Measurements from ENCODE around the gene CHRNB1.
"Not testable (repeated sequence)": the region's sequence is repeated elsewhere in the genome, so short reads cannot be mapped to it uniquely, and the experiment has no call there.

Gene CHRNB1

GRCh38 chr17:7469843-7470242, 25.0 kb downstream of the CHRNB1 start:
- not testable (repeated sequence) for H3K4me1 ChIP-seq (ENCODE audit: control insufficient read depth in 2 of 2, insufficient read depth in 1 of 2, low read depth in 1 of 2, low read length in 2 of 2); H3K23ac ChIP-seq (ENCODE audit: low read depth, low read length, poor library complexity); H4K8ac ChIP-seq (ENCODE audit: low read depth, low read length); H2BK5ac ChIP-seq (ENCODE audit: low read length); H3K4me2 ChIP-seq (ENCODE audit: insufficient read depth, low read length, poor library complexity, severe bottlenecking); H3K9ac ChIP-seq (ENCODE audit: low read depth, low read length, poor library complexity); H2AK5ac ChIP-seq (ENCODE audit: low read depth, low read length); H3K14ac ChIP-seq (ENCODE audit: low read length); H3K9me3 ChIP-seq (replicated peaks in 1 of 2; ENCODE audit: control insufficient read depth in 2 of 2, insufficient read depth in 1 of 2, low read depth in 1 of 2, low read length in 2 of 2); H2BK15ac ChIP-seq (ENCODE audit: low read length); H2BK12ac ChIP-seq (ENCODE audit: low read length); H3K4me3 ChIP-seq (ENCODE audit: low read length in 2 of 2); H2BK120ac ChIP-seq (ENCODE audit: low read depth, low read length); H2AFZ ChIP-seq (ENCODE audit: low read length); H3K27me3 ChIP-seq (ENCODE audit: control insufficient read depth in 3 of 3, insufficient read depth in 3 of 3, low read depth in 1 of 3, low read length in 3 of 3); DNase-seq (ENCODE audit: low spot score); H3K18ac ChIP-seq (ENCODE audit: low read length); H4K91ac ChIP-seq (ENCODE audit: low read depth, low read length, poor library complexity); H3K27ac ChIP-seq (replicated peaks; ENCODE audit: low read length); H3K79me1 ChIP-seq (ENCODE audit: low read depth, low read length); H3K4ac ChIP-seq (ENCODE audit: low read length)
- peaks cover 2 to 13% of the 10 kb centered on the region in 2 donors for H3K36me3 ChIP-seq (replicated peaks in 1 of 2; ENCODE audit: control insufficient read depth in 2 of 2, insufficient read depth in 2 of 2, low read length in 2 of 2)
- no CpG with 5 or more reads among the region's 12 CpGs for WGBS, 2 donors (ENCODE audit: extremely low coverage in 2 of 2, insufficient read length in 2 of 2, insufficient replicate concordance in 1 of 2)

GRCh38 chr17:7470457-7470973, 25.7 kb downstream of the CHRNB1 start:
- not testable (repeated sequence) for H3K4ac ChIP-seq (ENCODE audit: low read length); H3K4me2 ChIP-seq (ENCODE audit: insufficient read depth, low read length, poor library complexity, severe bottlenecking); H3K79me1 ChIP-seq (ENCODE audit: low read depth, low read length); H2BK12ac ChIP-seq (ENCODE audit: low read length); H2BK15ac ChIP-seq (ENCODE audit: low read length); H3K9me3 ChIP-seq (replicated peaks in 1 of 2; ENCODE audit: control insufficient read depth in 2 of 2, insufficient read depth in 1 of 2, low read depth in 1 of 2, low read length in 2 of 2); H3K14ac ChIP-seq (ENCODE audit: low read length); H3K4me1 ChIP-seq (ENCODE audit: control insufficient read depth in 2 of 2, insufficient read depth in 1 of 2, low read depth in 1 of 2, low read length in 2 of 2); H3K4me3 ChIP-seq (ENCODE audit: low read length in 2 of 2); H2AK5ac ChIP-seq (ENCODE audit: low read depth, low read length); H2AFZ ChIP-seq (ENCODE audit: low read length); H3K27me3 ChIP-seq (ENCODE audit: control insufficient read depth in 3 of 3, insufficient read depth in 3 of 3, low read depth in 1 of 3, low read length in 3 of 3); H4K8ac ChIP-seq (ENCODE audit: low read depth, low read length); H3K23ac ChIP-seq (ENCODE audit: low read depth, low read length, poor library complexity); H2BK5ac ChIP-seq (ENCODE audit: low read length); H4K91ac ChIP-seq (ENCODE audit: low read depth, low read length, poor library complexity); DNase-seq (ENCODE audit: low spot score); H3K18ac ChIP-seq (ENCODE audit: low read length); H2BK120ac ChIP-seq (ENCODE audit: low read depth, low read length); H3K9ac ChIP-seq (ENCODE audit: low read depth, low read length, poor library complexity); H3K27ac ChIP-seq (replicated peaks; ENCODE audit: low read length)
- H3K36me3 ChIP-seq (replicated peaks in 1 of 2; ENCODE audit: control insufficient read depth in 2 of 2, insufficient read depth in 2 of 2, low read length in 2 of 2): peaks cover 2 to 11% of the 10 kb centered on the region in 2 donors
- no CpG with 5 or more reads among the region's 8 CpGs for WGBS, 2 donors (ENCODE audit: extremely low coverage in 2 of 2, insufficient read length in 2 of 2, insufficient replicate concordance in 1 of 2)

GRCh38 chr17:7471729-7472128, 26.9 kb downstream of the CHRNB1 start:
- Histone ChIP-seq H2BK12ac (ENCODE audit: low read length) (no peak overlapping the region), H3K36me3 (replicated peaks in 1 of 2; ENCODE audit: control insufficient read depth in 2 of 2, insufficient read depth in 2 of 2, low read length in 2 of 2) (peaks cover 2 to 6% of the 10 kb centered on the region in 2 donors), H3K4me3 (ENCODE audit: low read length in 2 of 2) (no peak overlapping the region), H3K79me1 (ENCODE audit: low read depth, low read length) (peaks cover 10% of the 10 kb centered on the region), H3K9me3 (replicated peaks in 1 of 2; ENCODE audit: control insufficient read depth in 2 of 2, insufficient read depth in 1 of 2, low read depth in 1 of 2, low read length in 2 of 2) (no peaks in the 10 kb centered on the region), H2AK5ac (ENCODE audit: low read depth, low read length) (no peak overlapping the region), H3K4me1 (ENCODE audit: control insufficient read depth in 2 of 2, insufficient read depth in 1 of 2, low read depth in 1 of 2, low read length in 2 of 2) (peaks cover 6 to 7% of the 10 kb centered on the region in 2 donors), H4K8ac (ENCODE audit: low read depth, low read length) (no peak overlapping the region), H3K18ac (ENCODE audit: low read length) (no peak overlapping the region), H3K27ac (replicated peaks; ENCODE audit: low read length) (no peak overlapping the region), H4K91ac (ENCODE audit: low read depth, low read length, poor library complexity) (no peak overlapping the region), H3K9ac (ENCODE audit: low read depth, low read length, poor library complexity) (no peak overlapping the region), H3K27me3 (ENCODE audit: control insufficient read depth in 3 of 3, insufficient read depth in 3 of 3, low read depth in 1 of 3, low read length in 3 of 3) (no peaks in the 10 kb centered on the region), H3K4ac (ENCODE audit: low read length) (no peak overlapping the region), H2BK15ac (ENCODE audit: low read length) (no peak overlapping the region), H3K4me2 (ENCODE audit: insufficient read depth, low read length, poor library complexity, severe bottlenecking) (no peak overlapping the region), H3K23ac (ENCODE audit: low read depth, low read length, poor library complexity) (no peak overlapping the region), H2BK120ac (ENCODE audit: low read depth, low read length) (no peak overlapping the region), H3K14ac (ENCODE audit: low read length) (no peak overlapping the region), H2AFZ (ENCODE audit: low read length) (no peak overlapping the region), H2BK5ac (ENCODE audit: low read length) (no peak overlapping the region)
- no peak for DNase-seq (ENCODE audit: low spot score)
- WGBS, 2 donors (ENCODE audit: extremely low coverage in 2 of 2, insufficient read length in 2 of 2, insufficient replicate concordance in 1 of 2): no CpG with 5 or more reads among the region's 2 CpGs

- H4K91ac ChIP-seq (ENCODE audit: low read depth, low read length, poor library complexity); H2AK5ac ChIP-seq (ENCODE audit: low read depth, low read length); H2AFZ ChIP-seq (ENCODE audit: low read length); H2BK15ac ChIP-seq (ENCODE audit: low read length); H4K8ac ChIP-seq (ENCODE audit: low read depth, low read length); H3K4ac ChIP-seq (ENCODE audit: low read length); H3K9ac ChIP-seq (ENCODE audit: low read depth, low read length, poor library complexity); DNase-seq (ENCODE audit: low spot score); H3K18ac ChIP-seq (ENCODE audit: low read length); H3K14ac ChIP-seq (ENCODE audit: low read length); H3K23ac ChIP-seq (ENCODE audit: low read depth, low read length, poor library complexity); H3K4me3 ChIP-seq (ENCODE audit: low read length in 2 of 2); H3K9me3 ChIP-seq (replicated peaks in 1 of 2; ENCODE audit: control insufficient read depth in 2 of 2, insufficient read depth in 1 of 2, low read depth in 1 of 2, low read length in 2 of 2); H3K27me3 ChIP-seq (ENCODE audit: control insufficient read depth in 3 of 3, insufficient read depth in 3 of 3, low read depth in 1 of 3, low read length in 3 of 3); H3K4me2 ChIP-seq (ENCODE audit: insufficient read depth, low read length, poor library complexity, severe bottlenecking); H2BK12ac ChIP-seq (ENCODE audit: low read length); H3K27ac ChIP-seq (replicated peaks; ENCODE audit: low read length); H3K36me3 ChIP-seq (replicated peaks in 1 of 2; ENCODE audit: control insufficient read depth in 2 of 2, insufficient read depth in 2 of 2, low read length in 2 of 2); H2BK120ac ChIP-seq (ENCODE audit: low read depth, low read length); H2BK5ac ChIP-seq (ENCODE audit: low read length): not testable (repeated sequence)
- Histone ChIP-seq H3K79me1 (ENCODE audit: low read depth, low read length) (peaks cover 18% of the 10 kb centered on the region), H3K4me1 (ENCODE audit: control insufficient read depth in 2 of 2, insufficient read depth in 1 of 2, low read depth in 1 of 2, low read length in 2 of 2) (peaks cover 14 to 16% of the 10 kb centered on the region in 2 donors)
- no CpG with 5 or more reads among the region's 8 CpGs for WGBS, 2 donors (ENCODE audit: extremely low coverage in 2 of 2, insufficient read length in 2 of 2, insufficient replicate concordance in 1 of 2)
Observed at GRCh38 chr17:7474767-7475166, 29.9 kb downstream of the CHRNB1 start.
